Activated CD4-positive, CD25-positive, alpha-beta regulatory T cell treated with anti-CD3 and anti-CD28 coated beads, Interleukin-2, amount 50 U/mL, for 16 hours (primary cell): ENCODE data around the gene ID2.

Experiments
- DNase-seq: peaks from one replicate; pipeline ENCODE4 v3.0.0-alpha.2; 2020; ENCODE audit warnings: low read depth, low spot score

Gene ID2, protein sequence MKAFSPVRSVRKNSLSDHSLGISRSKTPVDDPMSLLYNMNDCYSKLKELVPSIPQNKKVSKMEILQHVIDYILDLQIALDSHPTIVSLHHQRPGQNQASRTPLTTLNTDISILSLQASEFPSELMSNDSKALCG

DNA sequence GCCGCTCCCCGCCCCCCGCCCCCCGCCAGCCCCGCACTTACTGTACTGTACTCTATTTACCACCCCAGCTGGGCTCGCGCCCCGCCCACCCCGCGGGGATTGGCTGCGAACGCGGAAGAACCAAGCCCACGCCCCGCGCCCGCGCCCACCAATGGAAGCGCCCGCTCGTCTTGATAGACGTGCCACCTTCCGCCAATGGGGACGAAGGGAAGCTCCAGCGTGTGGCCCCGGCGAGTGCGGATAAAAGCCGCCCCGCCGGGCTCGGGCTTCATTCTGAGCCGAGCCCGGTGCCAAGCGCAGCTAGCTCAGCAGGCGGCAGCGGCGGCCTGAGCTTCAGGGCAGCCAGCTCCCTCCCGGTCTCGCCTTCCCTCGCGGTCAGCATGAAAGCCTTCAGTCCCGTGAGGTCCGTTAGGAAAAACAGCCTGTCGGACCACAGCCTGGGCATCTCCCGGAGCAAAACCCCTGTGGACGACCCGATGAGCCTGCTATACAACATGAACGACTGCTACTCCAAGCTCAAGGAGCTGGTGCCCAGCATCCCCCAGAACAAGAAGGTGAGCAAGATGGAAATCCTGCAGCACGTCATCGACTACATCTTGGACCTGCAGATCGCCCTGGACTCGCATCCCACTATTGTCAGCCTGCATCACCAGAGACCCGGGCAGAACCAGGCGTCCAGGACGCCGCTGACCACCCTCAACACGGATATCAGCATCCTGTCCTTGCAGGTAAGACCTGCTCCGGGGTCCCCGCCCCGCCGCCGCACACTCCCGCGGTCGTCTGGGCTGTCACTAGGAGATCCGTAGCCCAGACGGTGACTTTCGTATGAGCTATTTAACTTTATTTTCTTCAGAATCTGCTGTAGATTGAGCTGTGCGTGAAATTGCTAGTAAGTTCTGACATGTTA, at the start of gene ID2:
ID2 (plus strand) TSS at position 271 of the 907 bp plus-strand sequence; CDS start at position 381, 110 bp downstream.
- DNase-seq, result peak; percentile 95

DNA sequence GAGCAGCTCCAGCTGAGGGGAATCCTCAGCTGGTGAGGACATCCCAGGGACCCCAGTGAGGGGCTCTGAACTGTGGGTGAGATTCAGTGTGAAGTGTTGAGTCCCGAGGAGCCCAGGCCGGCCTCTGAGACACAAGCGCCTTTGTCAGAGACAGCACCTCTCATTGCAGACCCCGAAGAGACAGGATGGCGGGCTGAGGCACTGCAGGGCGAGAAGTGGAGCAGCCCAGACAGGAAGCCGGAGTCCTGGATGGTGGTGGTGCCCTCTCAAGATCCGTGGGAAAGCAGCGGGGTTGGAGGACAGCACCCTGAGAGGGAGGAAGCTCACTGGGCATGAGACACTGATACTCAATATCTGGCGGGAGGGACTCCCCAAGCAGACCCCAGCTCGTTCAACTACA, 49.1 kb upstream of the ID2 start:
- no peak for DNase-seq

DNA sequence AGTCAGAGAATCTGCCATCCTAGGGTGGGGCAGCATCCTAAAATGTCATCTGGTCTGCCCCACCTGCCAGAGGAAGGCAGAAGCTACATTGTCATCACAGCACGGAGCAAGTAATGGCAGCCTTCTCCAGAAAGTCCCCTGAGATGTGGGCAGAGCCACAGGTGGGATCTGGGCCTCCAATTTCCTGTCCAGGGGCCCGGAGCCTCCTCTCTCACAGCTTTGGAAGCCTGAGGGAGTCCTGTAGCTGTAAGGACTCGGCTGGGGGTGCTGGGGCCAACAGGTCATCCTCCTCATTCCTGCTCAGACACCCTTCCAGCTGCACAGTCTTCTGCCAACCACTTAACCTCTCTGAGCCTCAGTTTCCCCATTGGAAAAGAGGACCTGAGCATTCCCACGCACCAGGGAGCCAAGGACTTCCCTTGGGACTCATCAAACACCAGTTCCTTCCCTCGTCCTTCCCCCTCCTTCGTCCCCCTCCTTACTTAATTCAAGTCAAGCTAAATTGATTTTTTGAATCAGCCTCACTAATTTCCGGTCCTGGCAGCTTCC, 48.6 kb upstream of the ID2 start:
- no peak for DNase-seq

DNA sequence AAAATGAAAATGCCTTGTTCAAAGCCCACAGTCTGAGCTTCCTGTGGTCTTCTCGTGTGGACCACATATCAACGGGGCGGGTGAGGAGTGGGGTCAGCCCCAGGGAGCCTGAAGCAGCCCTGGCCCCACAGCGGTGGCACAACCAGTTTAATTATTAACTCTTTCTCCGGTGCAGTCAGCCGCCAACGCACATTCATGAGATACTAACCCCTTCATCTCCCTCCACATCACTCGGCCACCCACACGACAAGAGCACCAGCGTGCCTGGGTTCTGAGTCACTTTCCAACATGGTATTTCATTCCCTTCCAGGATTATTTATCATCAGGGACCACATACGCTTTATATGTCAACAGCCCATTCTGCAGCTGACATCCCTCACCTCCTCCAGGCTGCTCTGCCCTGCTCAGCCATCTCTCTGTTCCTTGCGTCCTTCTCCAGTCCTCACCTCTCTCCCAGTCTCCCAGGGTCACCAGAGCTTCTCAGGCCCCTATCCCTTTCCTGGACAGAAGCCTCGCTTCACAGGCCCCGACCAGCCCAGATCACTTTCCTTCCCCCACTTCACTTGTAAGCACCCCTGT, 48.0 kb upstream of the ID2 start:
- DNase-seq, result no peak

DNA sequence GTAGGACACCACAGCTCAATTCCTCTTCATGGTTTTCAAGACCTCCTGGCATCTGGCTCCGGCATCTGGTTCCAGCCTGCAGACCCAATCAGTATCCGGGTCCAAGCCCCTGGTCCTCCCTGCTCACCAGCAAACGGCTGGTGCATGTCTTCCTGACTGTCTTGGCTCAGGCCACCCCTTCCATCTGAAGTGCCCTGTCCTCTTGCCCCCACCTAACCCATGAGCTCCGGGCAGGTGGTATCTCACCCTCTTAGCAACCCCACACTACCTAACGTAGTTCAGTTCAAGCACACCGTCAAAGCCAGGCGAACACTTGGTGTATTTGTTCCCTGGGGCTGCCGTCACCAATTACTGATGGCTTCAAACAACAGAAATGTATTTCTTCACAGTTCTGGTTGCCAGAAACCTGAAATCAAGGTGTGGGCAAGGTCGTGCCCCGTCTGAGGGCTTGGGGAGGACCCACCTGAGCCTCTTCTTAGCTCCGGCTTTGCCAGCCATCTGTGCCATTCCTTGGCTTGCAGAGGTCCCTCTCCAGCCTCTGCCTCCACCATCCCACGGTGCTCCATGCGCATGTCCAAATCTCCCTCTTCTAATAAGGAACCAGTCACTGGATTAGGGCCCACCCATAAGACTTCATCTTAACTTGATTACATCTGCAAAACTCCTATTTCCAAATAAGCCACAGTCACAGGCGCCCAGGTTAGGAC, 47.2 kb upstream of the ID2 start:
- DNase-seq, result no peak

DNA sequence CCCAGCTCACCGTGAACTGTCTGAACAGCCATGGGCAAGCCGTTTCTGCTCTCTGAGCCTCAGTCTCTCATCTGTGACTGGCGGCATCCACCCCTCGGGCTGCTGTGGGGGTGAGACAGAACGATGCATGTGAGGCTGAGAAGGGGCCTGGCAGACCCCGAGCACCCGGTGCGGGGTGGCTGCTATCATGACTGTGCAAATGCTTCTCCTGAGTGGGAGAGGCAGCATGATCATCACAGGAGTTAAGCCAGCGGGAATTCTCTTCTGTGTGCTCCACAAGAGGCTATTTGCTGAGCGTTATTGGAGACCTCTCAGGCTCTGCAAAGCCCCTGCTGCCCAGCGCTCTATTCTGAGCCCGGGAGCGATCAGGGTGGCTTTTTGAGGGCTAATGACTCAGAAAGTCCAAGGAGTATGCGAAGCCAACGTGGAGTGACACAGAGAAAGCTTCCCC, 45.8 kb upstream of the ID2 start:
- DNase-seq, result no peak

DNA sequence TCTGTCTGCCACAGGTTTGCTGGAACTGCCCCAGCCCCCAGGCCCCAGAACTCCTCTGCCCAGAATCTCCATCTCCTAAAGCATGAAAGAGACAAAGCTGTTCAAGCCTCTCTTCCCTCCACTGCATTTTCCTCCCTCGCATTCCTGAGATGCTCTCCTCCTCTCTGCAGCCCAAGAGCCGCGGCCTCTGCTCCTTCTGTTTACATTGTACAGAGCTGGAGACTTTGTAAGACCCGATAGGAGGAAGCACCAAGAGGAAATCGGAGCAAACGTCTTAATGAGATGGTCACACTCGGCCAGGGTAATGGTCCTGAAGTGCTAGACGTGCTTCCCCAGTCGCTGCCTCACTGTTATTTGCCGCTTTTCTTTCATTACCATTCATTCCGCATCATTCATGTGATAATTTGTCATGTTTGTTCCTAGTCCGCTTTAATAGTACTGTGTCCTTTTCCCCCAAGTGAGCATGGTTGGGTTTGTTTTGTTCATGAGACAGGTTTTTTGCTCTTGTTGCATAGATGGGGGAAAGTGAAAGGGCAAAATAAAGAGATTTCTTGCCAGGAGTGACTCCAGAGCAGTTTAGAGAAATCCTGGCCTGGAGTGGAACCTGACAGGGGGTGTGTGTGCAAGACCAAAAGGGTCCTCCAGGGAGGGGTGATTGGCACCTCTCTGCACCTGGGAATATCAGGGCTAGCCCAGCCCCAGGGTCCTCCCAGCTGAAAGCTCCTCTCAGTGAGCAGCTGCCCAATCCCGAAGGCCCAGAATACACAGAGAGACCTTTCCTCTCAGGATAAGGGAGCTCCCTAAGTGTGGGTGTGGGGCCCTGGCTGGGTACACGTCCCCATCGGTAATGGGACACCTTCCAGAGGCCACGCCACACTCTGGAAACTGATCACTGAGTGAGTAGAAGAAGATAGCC, 44.9 kb upstream of the ID2 start:
- no peak for DNase-seq

DNA sequence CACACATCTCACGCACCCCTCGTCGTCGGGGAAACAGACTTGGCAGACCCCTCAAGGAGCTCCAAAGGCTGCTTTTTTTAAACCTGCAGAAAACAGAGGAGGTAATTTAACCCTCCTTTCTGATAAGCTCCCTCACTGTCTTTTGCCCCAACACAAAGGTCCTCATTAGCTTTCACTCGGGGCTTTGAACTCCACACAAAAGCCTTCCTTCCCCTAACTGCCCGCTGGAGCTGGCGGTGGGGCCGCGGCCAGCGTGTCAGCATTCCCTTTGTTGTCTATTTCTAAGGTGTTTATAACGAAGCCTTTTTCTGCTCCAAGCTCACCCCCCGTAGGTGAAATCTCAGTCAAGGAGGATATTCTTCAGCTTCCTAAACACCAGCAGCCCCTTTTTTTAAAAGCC, 43.5 kb upstream of the ID2 start:
- DNase-seq, result no peak

DNA sequence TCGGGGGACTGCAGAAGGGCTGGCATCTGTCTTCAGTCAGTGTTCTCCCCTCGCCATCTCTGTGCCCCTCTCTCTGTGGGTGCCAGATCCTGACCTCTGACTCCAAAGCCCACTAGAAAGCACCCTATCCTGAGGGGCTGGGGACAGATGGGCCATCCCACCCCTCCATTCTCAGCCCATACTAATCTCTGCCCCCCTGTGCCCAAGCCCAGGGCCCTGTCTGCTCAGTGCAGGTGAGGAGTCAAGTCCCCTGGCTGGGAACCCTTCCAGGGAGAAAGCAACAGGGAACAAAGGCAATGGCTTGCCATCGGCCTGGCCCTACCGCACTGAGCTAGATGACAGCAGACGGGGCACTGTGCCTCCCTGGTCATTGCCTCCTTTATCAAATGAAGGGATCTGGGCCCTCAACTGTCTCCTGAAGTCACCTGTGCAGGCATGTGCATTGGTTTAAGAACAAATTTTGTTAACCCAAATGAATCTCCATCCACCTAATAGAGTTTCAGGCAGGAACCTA, 42.7 kb upstream of the ID2 start:
- DNase-seq, result no peak

DNA sequence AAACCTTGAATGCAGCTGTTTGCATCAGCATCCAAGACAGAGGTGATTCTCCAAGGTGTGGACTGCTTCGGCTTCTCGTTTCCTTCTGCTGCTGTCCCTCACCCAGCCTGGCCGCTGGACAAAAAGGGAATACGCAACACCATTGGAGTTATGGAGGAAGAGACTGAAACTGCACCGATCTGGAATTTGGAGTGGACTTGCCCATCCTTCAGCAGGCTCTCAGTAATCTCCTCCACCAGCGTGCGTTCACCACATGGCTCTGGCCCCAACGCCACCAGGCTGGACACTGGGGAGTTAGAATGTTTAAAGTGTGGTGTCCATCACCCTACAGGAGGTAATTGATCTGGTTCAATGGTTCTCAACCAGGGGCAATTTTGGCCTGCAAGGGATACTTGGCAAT, 41.4 kb upstream of the ID2 start:
- no peak for DNase-seq

DNA sequence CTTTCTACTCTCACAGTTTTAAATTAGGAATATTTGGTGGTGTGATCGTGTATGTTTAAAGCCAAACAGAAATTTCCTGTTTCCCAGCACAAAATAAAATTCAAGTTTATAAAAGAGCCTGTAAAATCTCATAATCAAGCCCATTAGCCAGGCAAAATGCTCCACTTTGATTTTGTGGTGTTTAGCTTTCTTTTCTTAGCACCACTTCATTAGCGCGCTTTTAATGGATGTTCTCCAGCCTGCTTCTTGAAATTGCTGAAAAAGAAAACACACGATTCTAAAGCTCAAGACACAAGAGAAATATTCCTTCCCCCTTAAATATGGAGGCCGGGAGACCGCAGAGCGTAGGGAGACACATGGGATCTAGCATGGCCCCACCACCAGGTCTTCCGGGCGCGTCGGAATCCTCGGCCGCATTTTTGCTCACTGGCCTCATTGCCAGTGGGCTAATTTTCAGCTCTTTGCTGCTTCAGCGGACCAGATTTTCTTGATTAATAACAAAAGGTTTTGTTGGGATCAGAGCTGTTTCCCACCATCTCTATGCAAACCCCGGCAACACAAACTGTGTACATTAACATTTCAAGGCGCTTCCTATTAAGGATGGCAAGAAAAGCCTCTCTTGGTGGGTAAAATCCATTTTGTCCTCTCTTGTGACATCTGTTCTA, 40.4 kb upstream of the ID2 start:
- DNase-seq, result no peak

DNA sequence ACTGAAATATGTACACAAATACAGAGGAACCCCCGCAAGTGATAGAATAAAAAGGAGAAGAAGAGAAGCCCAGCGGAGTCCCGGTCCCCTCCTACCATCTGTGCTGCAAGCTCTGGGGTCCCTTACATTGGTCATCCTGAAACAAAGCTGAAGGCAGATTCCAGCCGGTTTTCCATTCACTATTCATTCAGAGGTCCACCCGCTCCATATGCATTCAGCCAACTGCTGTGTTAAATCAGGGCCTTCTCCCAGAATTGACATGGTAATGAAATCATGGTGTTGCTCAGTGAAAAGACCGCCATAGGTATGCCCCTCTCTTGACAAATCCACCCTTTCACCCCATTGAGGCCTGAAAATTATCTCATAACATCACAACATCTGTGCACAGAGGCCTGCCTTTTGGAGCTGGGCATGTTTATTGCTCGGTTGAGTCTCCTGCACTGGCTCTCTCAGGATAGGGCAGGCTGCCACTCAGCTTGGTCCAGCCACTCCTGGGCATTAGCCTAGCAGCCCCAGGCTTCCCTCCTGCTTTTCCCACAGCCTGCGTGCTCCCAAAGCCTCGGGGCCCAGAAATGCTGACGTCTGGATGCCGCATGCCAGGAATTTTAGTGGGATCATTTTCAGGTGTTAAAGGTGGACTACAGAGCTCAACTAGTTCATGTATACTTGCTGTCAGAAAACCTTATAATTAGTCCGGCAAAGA, 39.3 kb upstream of the ID2 start:
- DNase-seq, result no peak

DNA sequence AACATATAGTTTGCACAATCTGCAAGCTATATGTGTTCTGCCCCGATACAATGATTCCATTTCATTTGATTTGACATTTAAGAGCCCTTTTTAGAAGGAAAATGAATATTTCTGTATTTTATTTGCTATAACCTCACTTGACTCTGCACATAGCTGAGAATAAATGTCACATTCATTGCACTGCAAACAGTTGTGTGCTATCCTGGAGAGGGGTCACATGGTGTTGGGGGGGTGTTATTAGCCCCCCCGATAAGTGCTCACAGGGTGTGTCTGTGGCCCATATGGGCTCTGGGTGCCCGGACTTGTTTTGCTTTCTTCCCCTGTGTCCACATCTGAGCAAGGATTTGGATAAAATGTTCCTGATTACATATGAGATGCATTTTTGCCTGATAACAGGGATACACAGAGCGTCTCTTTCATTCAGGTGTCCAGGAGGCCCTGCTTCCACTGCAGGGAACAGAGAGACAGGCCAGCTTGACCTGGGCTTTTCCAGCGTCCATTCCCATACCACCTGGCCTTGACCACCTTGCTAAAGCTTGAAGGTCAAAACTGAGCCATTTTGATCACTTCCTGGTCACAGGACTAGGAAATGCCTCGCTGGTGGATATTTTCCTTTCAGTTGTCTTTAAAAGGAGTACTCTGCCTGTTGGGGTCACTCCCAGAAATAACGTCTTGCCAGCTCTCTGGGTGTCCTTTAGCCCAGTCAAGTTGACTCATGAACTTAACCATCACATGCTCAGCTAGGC, 38.4 kb upstream of the ID2 start:
- DNase-seq, result no peak

DNA sequence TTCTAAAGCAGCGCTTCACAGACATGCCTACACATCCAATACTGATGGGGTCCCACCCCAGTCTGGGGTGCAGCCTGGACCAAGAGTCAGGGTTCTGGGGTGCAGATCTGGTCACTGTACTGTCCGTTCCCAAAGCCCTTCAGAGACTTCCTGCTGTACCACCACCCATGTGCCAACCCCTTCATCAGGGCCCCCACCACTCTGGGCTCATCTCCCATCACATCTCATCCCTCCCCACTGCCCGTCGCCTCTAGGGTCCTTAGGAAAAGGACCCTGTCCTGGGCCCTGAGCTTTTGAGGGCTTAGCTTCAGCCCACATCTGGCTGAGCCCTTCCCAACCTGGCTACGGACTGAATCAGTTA, 37.9 kb upstream of the ID2 start:
- DNase-seq, result no peak

DNA sequence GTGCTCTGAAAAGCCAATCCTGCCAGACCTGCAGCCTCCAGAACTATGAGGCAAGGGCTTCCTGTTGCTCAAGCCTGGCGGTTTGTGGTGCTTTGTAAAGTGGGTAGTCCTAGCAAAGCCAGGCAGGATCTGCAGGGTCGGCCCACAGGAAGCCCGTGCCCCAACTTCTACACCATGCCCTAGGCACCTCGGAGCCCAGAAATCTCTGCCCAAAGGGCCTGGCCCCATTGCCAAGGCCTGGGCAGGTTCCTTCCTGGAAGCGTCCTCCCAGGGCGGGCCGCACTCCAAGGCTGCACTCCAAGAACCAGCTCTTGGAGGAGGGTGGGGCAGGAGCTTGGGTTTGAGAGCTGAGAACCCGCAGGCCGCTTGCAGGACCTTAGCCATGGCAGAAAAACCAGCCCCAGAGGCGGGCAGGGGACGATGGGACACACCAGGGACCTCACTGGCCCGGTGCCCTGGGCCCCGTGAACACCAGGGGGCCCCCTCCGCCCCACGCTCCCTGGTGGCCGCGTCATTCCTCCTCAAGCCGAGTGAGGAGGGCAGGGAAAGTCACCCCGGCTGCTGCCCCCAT, 37.2 kb upstream of the ID2 start:
- DNase-seq, result no peak

DNA sequence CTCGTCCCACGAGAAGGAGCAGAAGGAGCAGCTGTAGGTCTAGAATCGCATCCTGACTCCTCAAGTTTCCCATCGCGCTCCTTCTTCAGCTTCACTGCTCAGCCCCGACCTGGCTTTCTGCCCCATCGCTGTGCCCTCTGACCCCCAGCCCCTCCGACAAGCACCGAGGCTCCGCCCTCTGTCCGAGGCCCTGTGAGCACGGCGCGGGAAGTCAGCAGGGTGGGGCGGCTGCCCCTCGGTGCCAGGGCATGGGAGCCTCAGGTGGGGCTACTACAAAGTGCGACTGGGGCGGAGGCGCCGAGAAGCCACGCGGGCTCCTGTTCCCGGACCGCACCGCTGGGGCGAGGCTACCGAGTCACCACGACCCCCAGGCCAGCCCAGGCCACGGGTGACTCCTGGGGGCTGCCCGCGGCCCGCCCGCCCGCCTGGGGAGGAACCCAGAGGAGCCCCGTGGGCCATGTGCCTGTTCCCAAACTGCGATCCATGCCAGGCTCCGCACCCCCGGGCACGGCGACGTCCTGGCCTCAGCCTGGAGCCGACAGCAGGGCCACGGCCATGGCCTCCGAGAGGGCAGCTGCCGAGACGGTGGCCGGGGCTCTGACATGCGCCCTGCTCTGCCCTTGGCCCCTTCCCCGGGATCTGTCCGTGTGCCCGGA, 36.6 kb upstream of the ID2 start:
- no peak for DNase-seq

DNA sequence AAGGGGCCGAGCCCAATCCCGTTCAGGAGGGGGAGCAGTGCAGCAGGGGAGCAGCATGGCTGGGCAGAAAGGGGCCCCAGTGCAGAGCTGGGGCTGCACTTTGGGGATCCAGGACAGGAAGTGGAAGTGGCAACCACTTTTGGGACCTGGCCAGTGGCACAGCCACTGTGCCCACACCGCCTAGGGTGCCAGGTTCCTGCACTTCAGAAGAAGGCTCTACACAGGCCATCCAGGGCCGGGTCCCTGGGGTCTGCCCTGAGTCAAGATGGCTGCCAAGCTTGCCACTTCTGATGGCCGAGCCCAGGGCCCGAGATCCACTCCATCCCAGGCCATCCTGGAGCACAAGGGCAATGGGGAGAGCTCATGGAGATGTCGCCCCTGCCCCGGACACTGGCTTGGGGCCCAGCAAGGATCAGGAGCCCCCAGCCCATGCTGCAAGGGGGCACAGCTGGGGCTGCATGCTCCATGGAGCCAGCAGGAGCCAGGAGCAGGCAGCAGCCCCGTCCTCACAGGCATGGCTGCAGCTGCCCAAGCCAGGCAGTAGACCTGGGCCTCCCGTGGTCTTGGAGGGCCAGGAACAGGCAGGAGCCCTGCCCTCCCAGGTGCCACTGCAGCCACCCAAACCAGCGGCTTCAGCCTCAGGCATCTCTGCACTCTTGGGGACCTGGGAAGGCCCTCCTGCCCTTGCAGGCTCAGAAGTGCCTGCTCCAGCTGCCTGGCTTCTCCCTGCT, 35.0 kb upstream of the ID2 start:
- no peak for DNase-seq
